ENCODE data around the gene ITGA2B. TPM values are rescaled to one million over a fixed set of nuclear protein-coding genes. Genes with fewer than 3 reads are reported as not detected.

The ITGA2B gene
- total RNA-seq, 4 donors from 2014 or later, result 0.44 to 0.65 (median 0.57) TPM; not detected in 1

DNA sequence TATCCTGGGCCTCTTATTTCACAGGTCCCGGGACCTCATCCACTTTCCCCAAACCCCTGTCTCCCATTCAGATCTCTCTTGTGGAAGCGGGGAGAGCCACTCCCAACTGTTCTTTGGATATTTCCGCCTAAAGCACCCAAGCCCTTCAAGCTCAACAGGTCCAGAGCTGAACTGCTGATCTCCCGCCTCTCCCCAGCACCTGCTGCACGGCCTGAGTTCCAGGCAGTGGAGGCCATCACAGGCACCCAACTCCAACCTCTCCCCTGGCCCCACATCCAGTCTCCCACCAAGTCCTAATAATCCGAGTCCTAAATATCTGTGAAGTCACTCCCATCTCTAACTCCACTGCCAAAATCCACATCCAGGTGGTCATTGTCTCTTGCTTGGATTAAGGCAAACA, 6.5 kb downstream of the ITGA2B start:
- TF ChIP-seq, protein P1, sequence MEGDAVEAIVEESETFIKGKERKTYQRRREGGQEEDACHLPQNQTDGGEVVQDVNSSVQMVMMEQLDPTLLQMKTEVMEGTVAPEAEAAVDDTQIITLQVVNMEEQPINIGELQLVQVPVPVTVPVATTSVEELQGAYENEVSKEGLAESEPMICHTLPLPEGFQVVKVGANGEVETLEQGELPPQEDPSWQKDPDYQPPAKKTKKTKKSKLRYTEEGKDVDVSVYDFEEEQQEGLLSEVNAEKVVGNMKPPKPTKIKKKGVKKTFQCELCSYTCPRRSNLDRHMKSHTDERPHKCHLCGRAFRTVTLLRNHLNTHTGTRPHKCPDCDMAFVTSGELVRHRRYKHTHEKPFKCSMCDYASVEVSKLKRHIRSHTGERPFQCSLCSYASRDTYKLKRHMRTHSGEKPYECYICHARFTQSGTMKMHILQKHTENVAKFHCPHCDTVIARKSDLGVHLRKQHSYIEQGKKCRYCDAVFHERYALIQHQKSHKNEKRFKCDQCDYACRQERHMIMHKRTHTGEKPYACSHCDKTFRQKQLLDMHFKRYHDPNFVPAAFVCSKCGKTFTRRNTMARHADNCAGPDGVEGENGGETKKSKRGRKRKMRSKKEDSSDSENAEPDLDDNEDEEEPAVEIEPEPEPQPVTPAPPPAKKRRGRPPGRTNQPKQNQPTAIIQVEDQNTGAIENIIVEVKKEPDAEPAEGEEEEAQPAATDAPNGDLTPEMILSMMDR (IDR thresholded peaks at IDR 0.05; ENCODE audit: low read depth), result no peak

DNA sequence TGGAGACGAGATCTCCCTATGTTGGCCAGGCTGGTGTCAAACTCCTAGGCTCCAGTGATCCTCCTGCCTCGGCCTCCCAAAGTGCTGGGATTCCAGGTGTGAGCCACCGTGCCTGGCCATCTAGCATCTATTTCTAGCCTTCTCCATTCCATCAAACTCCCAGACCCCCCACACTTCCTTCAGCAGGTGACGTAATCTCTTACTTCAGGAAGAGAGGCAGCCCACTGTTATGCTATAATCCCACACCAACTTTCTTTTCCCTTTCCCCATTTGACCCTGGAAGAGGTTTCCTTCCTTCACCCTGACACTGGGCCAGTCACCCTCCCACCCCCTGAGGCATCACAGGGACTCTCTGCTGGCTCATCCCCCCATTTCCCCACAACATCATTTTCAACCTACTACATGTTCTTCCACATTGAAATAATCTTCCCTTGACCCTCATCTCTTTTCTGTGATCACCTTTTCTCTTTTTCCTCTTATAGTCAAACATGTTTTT, 7.6 kb downstream of the ITGA2B start:
- TF ChIP-seq, protein P1 (IDR thresholded peaks at IDR 0.05; ENCODE audit: low read depth), result no peak

DNA sequence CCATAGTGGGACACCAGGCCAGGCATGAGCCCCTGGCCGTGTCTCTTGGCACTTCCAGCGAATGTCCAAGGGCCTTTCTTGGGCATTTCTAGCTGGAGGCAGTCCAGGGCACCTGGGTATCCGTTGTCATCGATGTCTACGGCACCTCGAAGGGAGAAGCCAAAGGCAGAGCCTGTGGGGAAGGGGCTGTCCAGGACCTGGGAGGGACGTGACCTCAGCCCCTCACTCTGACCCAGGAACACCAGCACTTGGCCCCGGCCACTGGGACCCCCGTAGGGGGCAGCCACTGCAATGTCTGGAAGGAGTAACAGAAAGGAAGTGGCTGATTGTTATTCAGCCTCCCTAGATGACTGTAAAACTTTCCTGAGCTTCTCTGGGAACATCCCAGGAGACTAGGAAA, 8.7 kb downstream of the ITGA2B start:
- TF ChIP-seq, protein P1 (IDR thresholded peaks at IDR 0.05; ENCODE audit: low read depth), result no peak

DNA sequence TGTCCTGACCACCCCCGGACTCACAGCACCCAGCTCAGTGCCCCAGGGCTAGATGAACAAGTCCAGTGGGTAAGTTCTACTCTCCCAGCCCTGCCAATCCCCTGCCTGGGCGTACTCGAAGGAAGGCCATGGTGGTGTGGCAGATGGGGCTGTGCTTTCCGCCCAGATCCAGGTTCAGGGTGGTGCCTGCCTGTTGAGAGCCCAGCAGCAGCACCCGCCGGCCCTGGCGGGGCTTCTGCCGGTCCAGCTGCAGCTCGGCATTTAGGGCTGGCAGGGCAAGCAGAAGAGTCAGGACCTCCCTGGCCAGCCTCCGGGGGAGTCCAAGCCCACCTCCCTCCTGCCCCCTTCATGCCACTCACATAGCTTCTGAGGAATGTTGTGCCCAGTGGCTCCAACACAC, 9.6 kb downstream of the ITGA2B start:
- TF ChIP-seq, protein P1 (IDR thresholded peaks at IDR 0.05; ENCODE audit: low read depth), result no peak

DNA sequence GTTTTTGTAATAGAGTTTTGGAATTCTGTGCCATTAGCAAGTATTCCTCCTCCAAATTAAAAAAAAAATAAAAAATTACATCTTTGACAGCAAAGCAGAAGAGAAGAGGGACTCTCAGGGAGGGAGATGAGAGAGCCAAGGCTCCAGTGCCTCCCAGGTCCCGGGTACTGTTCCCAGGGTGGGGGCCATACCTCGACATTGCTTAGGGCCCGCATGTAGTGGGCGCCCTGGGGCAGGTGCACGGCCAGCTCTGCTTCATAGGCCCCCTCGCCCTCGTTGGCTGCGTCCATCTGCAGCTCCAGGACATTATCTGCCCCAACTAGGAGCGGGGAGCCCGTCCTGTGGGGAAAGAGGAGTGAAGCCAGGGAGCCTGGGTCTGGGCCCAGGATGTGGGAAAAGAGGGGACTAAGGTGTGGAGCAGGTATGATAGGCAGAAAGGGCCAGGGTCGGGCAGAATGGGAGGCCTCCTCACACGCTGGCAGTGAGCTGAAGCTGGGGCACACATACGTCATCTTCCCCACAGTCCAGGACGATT, 11.2 kb downstream of the ITGA2B start:
- TF ChIP-seq, protein P1 (IDR thresholded peaks at IDR 0.05; ENCODE audit: low read depth), result no peak

DNA sequence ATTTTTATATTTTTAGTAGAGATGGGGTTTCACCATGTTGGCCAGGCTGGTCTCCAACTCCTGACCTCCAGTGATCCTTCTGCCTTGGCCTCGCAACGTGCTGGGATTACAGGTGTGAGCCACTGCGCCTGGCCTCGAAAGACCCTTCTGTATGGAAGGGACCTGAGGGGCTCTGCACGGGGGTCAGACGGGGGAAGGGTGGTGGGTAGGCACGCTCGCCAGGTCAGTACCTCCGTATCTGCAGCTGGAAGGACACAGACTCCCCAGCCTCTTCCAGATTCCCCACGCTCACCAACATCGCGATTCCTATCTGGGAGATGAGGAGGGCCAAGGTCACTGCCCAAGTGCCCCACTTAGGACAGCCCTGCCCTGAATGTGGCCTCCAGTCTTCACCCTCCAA, 12.7 kb downstream of the ITGA2B start:
- TF ChIP-seq, protein P1 (IDR thresholded peaks at IDR 0.05; ENCODE audit: low read depth), result no peak

DNA sequence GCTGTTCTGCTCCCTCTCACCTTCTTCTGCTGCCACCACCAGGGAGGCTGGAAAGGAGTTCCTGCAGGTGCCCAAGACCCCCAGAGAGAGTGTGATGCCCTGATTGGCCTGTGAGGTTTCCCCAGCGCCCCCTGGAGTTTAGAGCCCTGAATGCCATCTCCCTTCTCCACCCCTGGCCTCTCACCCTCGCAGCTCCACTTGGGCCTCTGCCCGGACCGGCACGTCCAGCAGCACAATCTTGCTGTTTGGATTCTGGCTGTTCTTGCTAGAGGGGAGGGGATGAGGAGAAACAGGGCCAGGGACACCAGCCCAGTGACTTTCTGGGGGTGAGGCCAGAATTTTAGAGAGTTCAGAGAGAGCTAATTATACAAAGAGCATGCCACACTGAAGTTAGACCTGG, 13.3 kb downstream of the ITGA2B start:
- TF ChIP-seq, protein P1 (IDR thresholded peaks at IDR 0.05; ENCODE audit: low read depth), result no peak
